Measurements from ENCODE around the gene OR10T2. TPM values are rescaled to one million over a fixed set of nuclear protein-coding genes. Genes with fewer than 3 reads are reported as not detected.

OR10T2 gene
- total and polyA plus RNA-seq, 2 of the 4 experiments (the other 2 are of a cell fraction), result not detected

- no peak overlapping the region for H2AFZ ChIP-seq (replicated peaks; ENCODE audit: low read length, poor library complexity)
- no peaks in the 10 kb centered on the region for H3K79me1 ChIP-seq (ENCODE audit: low read depth in 1 of 2, low read length in 2 of 2)
- no peak overlapping the region for H2BK5ac ChIP-seq (ENCODE audit: low read depth, low read length, poor library complexity, severe bottlenecking)
- no peak overlapping the region for H3K23ac ChIP-seq (ENCODE audit: low read depth, low read length)
- no peaks in the 10 kb centered on the region for H4K20me1 ChIP-seq (ENCODE audit: insufficient read depth, low read length)
- CTCF ChIA-PET, result no interaction called here
- no peak for TF ChIP-seq USF2 (IDR thresholded peaks at IDR 0.05; ENCODE audit: low read depth, low read length)
- TF ChIP-seq RFX5 (IDR thresholded peaks at IDR 0.05; ENCODE audit: low read depth, low read length), result no peak
- no peak for TF ChIP-seq FOS (IDR thresholded peaks at IDR 0.05; ENCODE audit: low read depth, low read length)
- TF ChIP-seq CEBPB (IDR thresholded peaks at IDR 0.05; ENCODE audit: low read depth, low read length), result no peak
- TF ChIP-seq BHLHE40 (IDR thresholded peaks at IDR 0.05; ENCODE audit: low read depth, low read length), result no peak
- no peak for TF ChIP-seq RCOR1 (IDR thresholded peaks at IDR 0.05; ENCODE audit: insufficient replicate concordance, low read length)
- no peak for TF ChIP-seq POLR2A (IDR thresholded peaks at IDR 0.05; ENCODE audit: low read depth, low read length)
- TF ChIP-seq MXI1 (IDR thresholded peaks at IDR 0.05; ENCODE audit: borderline replicate concordance, low read depth, low read length), result no peak
- no peak for TF ChIP-seq MAFK (IDR thresholded peaks at IDR 0.05; ENCODE audit: low read depth, low read length)
- TF ChIP-seq NFE2L2 (IDR thresholded peaks at IDR 0.05; ENCODE audit: low read depth, low read length), result no peak
- TF ChIP-seq MAZ (IDR thresholded peaks at IDR 0.05; ENCODE audit: borderline replicate concordance, low read depth, low read length), result no peak
- TF ChIP-seq SMC3 (IDR thresholded peaks at IDR 0.05; ENCODE audit: low read depth, low read length), result no peak
- TF ChIP-seq RAD21 (IDR thresholded peaks at IDR 0.05; ENCODE audit: low read length), result no peak
- TF ChIP-seq ELK1 (IDR thresholded peaks at IDR 0.05; ENCODE audit: borderline replicate concordance, low read depth, low read length), result no peak
- TF ChIP-seq CTCF (conservative IDR thresholded peaks at IDR 0.05; ENCODE audit: low read depth, low read length), result no peak
- no peak for TF ChIP-seq CHD1 (IDR thresholded peaks at IDR 0.05; ENCODE audit: low read depth, low read length)
- no peak overlapping the region for H3K14ac ChIP-seq (replicated peaks; ENCODE audit: low read depth, low read length)
- ATAC-seq (ENCODE audit: low read depth), result no peak
- H3K36me3 ChIP-seq (ENCODE audit: control insufficient read depth, insufficient read depth, low read length), result no peaks in the 10 kb centered on the region
- no peak overlapping the region for H4K8ac ChIP-seq (ENCODE audit: low read depth in 2 of 2, low read length in 2 of 2)
- H3K27me3 ChIP-seq (ENCODE audit: control insufficient read depth, insufficient read depth, low read length), result no peaks in the 10 kb centered on the region
- no peak overlapping the region for H2AK5ac ChIP-seq (ENCODE audit: low read depth, low read length)
- no peak overlapping the region for H3K4me3 ChIP-seq (ENCODE audit: insufficient read depth, low read depth, low read length)
- POLR2A ChIA-PET (ENCODE audit: unreplicated experiment), result no interaction called here
- no peak overlapping the region for H3K18ac ChIP-seq (ENCODE audit: low read depth, low read length)
- H3K56ac ChIP-seq (ENCODE audit: extremely low read depth, insufficient read depth, low read length), result no peak overlapping the region
- H2BK15ac ChIP-seq (ENCODE audit: low read depth, low read length), result no peak overlapping the region
- no peak overlapping the region for H4K5ac ChIP-seq (ENCODE audit: low read depth, low read length)
- H3K9me1 ChIP-seq (ENCODE audit: insufficient read depth, low read length), result no peaks in the 10 kb centered on the region
- no peak overlapping the region for H2AK9ac ChIP-seq (replicated peaks; ENCODE audit: low read depth, low read length, poor library complexity)
- no peak overlapping the region for H4K91ac ChIP-seq (ENCODE audit: insufficient read depth, low read depth, low read length)
- no peak for DNase-seq
- dilution Hi-C loops (cut with HindIII; ENCODE audit: low sequenced_read_pairs, unreplicated experiment), result no loop called here
- H3K27ac ChIP-seq (ENCODE audit: insufficient read depth, low read length), result no peak overlapping the region
- H2BK120ac ChIP-seq (ENCODE audit: low read depth, low read length), result no peak overlapping the region
- H3K9ac ChIP-seq (ENCODE audit: low read depth, low read length), result no peak overlapping the region
- H2BK20ac ChIP-seq (ENCODE audit: low read depth, low read length), result no peak overlapping the region
- no peaks in the 10 kb centered on the region for H3K4me1 ChIP-seq (ENCODE audit: control insufficient read depth, insufficient read depth, low read length)
- BruUV-seq (replicated peaks), result no TSS peak
- no peak overlapping the region for H3K4me2 ChIP-seq (ENCODE audit: low read depth, low read length)
- intact Hi-C loops (cut with micrococcal nuclease), result no loop called here
- no peak overlapping the region for H3K4ac ChIP-seq (ENCODE audit: low read depth, low read length)
- peaks cover 5% of the 10 kb centered on the region; the same call in 1 of the 2 replicates for H3K9me3 ChIP-seq (ENCODE audit: control insufficient read depth, insufficient read depth, low read length)
- in situ Hi-C loops (cut with MboI; ENCODE audit: low sequenced_read_pairs), result no loop called here
These were observed 32.5 kb downstream of the OR10T2 start for GRCh38 chr1:158366783-158367182.

Data from IMR-90 (cell line).